Activated naive CD8-positive, alpha-beta T cell treated with anti-CD3 and anti-CD28 coated beads, Interleukin-2, amount 50 U/mL, for 24 hours (primary cell): ENCODE results near the gene NUP188.
"Not testable (repeated sequence)": the region's sequence is repeated elsewhere in the genome, so short reads cannot be mapped to it uniquely, and the experiment has no call there.

Experiments used
- ATAC-seq: fragments of 150-1000 bp; cut with Tn5 transposase; one replicate; pipeline ENCODE4 v1.10.0; 2021
- DNase-seq: peaks from one replicate; pipeline ENCODE4 v3.0.0; 2021
- H3K27ac Mint-ChIP-seq: one replicate; pipeline ENCODE4 v1.8.0; 2021; ENCODE audit warnings: mild to moderate bottlenecking, mixed read lengths
- H3K27me3 Mint-ChIP-seq: one replicate; pipeline ENCODE4 v1.8.0; 2021; ENCODE audit warnings: mixed read lengths
- H3K36me3 Mint-ChIP-seq: one replicate; pipeline ENCODE4 v1.8.0; 2021; ENCODE audit warnings: low read depth, mixed read lengths
- H3K4me1 Mint-ChIP-seq: one replicate; pipeline ENCODE4 v1.8.0; 2021; ENCODE audit warnings: mixed read lengths
- H3K4me3 Mint-ChIP-seq: one replicate; pipeline ENCODE4 v1.8.0; 2021; ENCODE audit warnings: mild to moderate bottlenecking, moderate library complexity, mixed read lengths
- H3K9me3 Mint-ChIP-seq: one replicate; pipeline ENCODE4 v1.8.0; 2021; ENCODE audit warnings: mixed read lengths

Gene NUP188

DNA sequence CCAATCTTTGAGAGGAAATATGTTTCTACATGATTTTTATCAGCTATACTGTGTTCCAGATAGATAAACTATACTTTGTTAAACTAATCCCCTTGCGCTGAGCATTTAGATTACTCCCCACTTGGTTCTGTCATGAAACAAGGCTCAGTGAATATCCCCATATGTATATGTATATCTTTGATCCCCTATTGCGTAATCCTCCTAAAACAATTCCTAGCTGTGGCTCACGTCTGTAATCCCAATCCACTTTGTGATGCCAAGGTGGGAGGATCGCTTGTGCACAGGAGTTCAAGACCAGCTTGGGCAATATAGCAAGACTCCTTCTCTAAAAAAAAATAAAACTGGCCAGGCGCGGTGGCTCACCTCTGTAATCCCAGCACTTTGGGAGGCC, 24.0 kb upstream of the NUP188 start:
- Mint-ChIP-seq H3K27me3 (no peaks in the 10 kb centered on the region), H3K27ac (no peak overlapping the region), H3K9me3 (no peaks in the 10 kb centered on the region), H3K4me3 (no peak overlapping the region), H3K4me1 (peaks cover 18% of the 10 kb centered on the region), H3K36me3 (no peaks in the 10 kb centered on the region)
- no peak for DNase-seq
- ATAC-seq: no peak

DNA sequence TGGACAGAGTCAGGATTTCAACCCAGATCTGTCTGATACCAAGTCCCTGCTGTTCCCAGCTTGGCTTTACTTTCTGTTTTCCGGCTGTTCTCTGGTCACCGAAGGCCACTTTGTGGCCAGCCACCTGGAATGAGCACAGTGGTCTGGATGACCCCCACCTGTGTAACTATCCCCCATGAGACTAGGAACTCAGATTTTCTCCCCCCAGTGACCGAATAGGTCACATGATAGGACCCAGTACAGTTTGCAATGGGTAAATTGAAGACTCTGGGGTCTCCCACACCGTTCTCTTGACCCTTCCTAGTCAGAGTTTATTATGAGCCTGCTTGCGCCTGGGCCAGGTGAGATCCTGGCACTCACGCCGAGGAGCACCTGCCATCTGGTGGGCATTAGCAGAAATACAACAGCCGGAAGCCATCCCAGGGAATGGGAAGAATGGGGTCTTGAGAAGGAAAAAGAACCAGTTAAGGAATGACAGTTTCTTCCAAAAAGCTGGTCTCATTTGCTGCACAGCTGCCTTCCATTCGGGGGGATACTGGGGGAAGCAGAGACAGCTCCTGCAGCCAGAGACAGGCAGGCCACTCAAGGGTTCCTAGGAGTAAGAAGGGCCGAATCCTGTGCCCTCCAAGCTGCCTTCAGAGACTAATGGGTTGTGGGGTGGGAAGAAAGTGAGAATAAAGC, 19.6 kb upstream of the NUP188 start:
- ATAC-seq (peak; percentile 65), DNase-seq (peak; percentile 52)
- no peaks in the 10 kb centered on the region for H3K27me3 Mint-ChIP-seq
- peaks cover 12% of the 10 kb centered on the region for H3K4me1 Mint-ChIP-seq
- H3K27ac Mint-ChIP-seq: no peak overlapping the region
- H3K4me3 Mint-ChIP-seq: no peak overlapping the region
- no peaks in the 10 kb centered on the region for H3K36me3 Mint-ChIP-seq
- no peaks in the 10 kb centered on the region for H3K9me3 Mint-ChIP-seq

DNA sequence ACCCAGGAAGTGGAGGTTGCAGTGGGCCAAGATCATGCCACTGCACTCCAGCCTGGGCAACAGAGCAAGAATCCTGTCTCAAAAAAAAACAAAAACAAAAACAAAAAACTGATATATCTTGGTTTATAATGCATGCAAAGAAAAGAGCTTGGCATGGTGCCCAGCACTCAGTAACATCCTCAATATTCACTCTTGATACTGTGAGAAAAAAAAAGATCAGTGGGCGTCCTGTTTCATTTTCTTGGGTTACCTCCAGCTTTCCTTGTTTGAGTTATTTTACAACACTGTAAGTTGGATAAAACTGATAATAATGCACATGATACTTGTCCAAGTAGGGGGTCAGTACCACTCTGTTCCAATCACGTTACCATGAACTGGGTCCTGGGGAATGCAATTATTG, 18.9 kb upstream of the NUP188 start:
- no peaks in the 10 kb centered on the region for H3K9me3 Mint-ChIP-seq
- H3K4me1 Mint-ChIP-seq: peaks cover 5% of the 10 kb centered on the region
- no peaks in the 10 kb centered on the region for H3K36me3 Mint-ChIP-seq
- ATAC-seq: no peak
- no peak for DNase-seq
- no peaks in the 10 kb centered on the region for H3K27me3 Mint-ChIP-seq
- H3K4me3 Mint-ChIP-seq: no peak overlapping the region
- H3K27ac Mint-ChIP-seq: no peak overlapping the region

DNA sequence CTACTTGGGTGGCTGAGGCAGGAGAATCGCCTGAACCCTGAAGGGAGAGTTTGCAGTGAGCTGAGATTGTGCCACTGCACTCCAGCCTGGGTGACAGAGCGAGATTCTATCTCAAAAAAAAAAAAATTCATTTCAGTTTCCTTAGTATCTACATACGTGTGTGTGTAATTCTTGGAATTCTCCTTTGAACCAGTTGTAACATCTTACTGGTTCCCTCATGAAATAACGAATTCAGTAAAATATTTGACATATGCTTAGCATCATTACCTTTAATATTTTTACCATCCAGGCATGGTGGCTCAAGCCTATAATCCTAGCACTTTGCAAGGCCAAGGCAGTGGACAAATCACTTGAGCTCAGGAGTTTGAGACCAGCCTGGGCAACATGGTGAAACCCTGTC, 17.9 kb upstream of the NUP188 start:
- no peak overlapping the region for H3K4me3 Mint-ChIP-seq
- H3K4me1 Mint-ChIP-seq: peaks cover 5% of the 10 kb centered on the region
- no peak overlapping the region for H3K27ac Mint-ChIP-seq
- no peak for ATAC-seq
- DNase-seq: no peak
- no peaks in the 10 kb centered on the region for H3K9me3 Mint-ChIP-seq
- H3K36me3 Mint-ChIP-seq: no peaks in the 10 kb centered on the region
- H3K27me3 Mint-ChIP-seq: no peaks in the 10 kb centered on the region

DNA sequence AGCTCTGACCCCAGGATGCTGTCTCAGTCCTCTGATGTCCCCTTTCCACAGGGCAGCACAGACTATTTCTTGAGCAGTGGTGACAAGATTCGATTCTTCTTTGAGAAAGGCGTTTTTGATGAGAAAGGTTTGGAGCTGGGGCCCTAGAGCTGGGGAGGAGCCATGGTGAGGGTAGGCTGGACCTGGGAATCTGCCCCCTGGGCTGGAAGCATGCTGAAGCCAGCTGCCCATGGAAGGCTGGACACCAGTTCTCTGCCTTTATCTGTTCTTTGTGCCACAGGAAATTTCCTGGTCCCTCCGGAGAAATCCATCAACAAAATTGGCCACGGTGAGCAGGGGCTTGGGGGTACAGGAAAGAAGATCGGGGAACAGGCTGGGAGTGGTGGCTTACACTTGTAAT, 13.8 kb upstream of the NUP188 start:
- H3K27me3 Mint-ChIP-seq: no peaks in the 10 kb centered on the region
- H3K9me3 Mint-ChIP-seq: no peaks in the 10 kb centered on the region
- H3K36me3 Mint-ChIP-seq: no peaks in the 10 kb centered on the region
- H3K4me3 Mint-ChIP-seq: no peak overlapping the region
- no peaks in the 10 kb centered on the region for H3K4me1 Mint-ChIP-seq
- DNase-seq: no peak
- no peak overlapping the region for H3K27ac Mint-ChIP-seq
- ATAC-seq: no peak

DNA sequence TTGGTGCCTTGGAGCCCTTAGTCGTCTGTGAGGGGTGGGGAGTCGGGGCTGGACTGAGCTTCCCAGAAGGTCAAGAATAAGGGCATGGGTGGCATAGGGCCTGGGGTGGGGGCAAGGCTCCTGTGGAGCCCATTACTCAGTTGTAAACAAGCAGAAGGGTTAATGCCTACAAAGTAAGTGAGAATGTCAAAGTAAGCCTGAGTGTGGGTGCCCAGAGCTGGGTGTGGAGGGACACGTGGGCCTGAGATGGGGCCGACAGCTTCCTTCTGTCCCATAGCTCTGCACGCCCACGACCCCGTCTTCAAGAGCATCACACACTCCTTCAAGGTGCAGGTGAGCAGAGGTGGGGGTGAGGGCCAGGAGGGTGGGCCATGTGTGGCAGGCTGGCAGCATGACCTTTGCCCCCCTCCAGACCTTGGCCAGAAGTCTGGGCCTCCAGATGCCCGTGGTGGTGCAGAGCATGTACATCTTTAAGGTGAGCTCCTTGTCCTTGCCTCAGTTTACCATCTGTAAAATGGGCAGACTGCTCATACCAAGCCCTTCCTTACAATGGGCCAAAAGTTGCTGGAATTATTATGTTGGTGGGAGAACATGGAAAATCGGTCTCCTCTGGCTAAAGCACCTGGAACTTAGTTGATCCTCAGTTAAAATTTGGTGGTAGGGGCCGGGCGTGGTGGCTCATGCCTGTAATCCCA, 11.2 kb upstream of the NUP188 start:
- no peaks in the 10 kb centered on the region for H3K36me3 Mint-ChIP-seq
- no peaks in the 10 kb centered on the region for H3K9me3 Mint-ChIP-seq
- H3K4me3 Mint-ChIP-seq: no peak overlapping the region
- H3K27ac Mint-ChIP-seq: no peak overlapping the region
- ATAC-seq (no peak), DNase-seq (no peak)
- H3K4me1 Mint-ChIP-seq: no peaks in the 10 kb centered on the region
- H3K27me3 Mint-ChIP-seq: no peaks in the 10 kb centered on the region

DNA sequence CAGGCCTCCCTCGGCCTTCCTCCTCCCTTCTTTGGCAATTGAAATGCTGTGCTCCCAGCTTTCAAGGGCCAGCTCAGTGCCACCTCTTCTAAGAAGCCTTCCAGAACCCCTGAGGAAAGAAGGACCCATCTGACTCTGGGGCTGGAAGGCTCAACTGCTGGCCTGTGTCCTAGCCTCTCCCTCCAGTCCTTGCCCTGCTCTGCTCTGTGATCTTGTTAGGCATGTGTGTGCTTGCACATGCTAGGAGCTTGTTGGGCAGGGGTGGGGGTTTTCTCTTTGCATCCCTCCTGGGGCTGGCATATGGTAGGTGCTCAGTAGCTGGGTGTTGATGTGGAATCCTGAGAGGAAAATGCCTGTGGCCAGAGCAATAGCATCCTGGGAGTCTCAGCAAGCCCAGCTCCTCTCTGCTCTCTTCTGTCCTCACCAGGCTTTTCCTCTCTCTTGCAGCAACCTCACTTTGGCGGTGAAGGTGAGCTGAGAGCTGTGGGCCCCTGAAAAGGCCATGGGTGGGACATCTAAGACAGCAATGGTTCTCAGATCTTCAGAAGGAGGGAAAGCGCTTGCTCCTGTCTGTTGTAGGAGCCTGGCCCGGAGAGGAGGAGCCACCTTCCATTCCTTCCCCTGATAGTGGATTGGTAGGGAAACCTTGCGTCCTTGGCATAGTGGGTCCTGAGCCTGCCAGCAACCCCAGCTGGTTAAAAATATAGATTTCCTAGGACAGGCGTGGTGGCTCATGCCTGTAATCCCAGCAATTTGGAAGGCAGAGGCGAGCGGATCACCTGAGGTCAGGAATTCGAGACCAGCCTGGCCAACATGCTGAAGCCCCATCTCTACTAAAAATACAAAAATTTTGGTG, 10.0 kb upstream of the NUP188 start:
- DNase-seq (no peak), ATAC-seq (no peak)
- H3K4me1 Mint-ChIP-seq: no peaks in the 10 kb centered on the region
- no peak overlapping the region for H3K4me3 Mint-ChIP-seq
- H3K27me3 Mint-ChIP-seq: no peaks in the 10 kb centered on the region
- H3K36me3 Mint-ChIP-seq: no peaks in the 10 kb centered on the region
- no peaks in the 10 kb centered on the region for H3K9me3 Mint-ChIP-seq
- no peak overlapping the region for H3K27ac Mint-ChIP-seq

DNA sequence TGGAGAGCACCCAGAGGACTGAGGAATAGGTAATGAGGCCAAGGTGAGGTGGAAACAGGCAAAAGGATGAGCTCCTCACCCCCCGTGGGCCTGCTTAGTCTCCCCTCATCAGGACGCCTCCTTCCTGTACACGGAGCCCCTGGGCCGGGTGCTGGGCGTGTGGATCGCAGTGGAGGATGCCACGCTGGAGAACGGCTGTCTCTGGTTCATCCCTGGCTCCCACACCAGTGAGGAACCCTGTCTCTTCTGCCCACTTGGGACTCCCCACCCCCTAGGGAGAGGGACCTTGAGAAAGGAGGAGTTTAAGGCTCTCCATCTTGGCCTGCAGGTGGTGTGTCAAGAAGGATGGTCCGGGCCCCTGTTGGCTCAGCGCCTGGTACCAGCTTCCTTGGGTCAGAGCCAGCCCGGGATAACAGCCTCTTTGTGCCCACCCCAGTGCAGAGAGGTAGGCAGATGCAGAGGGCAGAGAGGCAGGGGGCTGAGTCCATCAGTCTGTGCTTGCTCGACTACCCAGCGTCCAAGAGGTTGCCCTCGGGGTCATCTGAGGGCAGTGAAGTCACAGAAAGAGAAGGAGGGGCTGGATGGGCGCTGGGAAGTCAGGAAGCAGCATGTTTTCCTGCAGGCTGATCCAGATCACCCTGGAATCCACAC, 7.1 kb upstream of the NUP188 start:
- Mint-ChIP-seq H3K4me1 (no peaks in the 10 kb centered on the region), H3K36me3 (peaks cover under 1% of the 10 kb centered on the region), H3K9me3 (no peaks in the 10 kb centered on the region), H3K27me3 (no peaks in the 10 kb centered on the region), H3K27ac (no peak overlapping the region), H3K4me3 (no peak overlapping the region)
- ATAC-seq: no peak
- no peak for DNase-seq

DNA sequence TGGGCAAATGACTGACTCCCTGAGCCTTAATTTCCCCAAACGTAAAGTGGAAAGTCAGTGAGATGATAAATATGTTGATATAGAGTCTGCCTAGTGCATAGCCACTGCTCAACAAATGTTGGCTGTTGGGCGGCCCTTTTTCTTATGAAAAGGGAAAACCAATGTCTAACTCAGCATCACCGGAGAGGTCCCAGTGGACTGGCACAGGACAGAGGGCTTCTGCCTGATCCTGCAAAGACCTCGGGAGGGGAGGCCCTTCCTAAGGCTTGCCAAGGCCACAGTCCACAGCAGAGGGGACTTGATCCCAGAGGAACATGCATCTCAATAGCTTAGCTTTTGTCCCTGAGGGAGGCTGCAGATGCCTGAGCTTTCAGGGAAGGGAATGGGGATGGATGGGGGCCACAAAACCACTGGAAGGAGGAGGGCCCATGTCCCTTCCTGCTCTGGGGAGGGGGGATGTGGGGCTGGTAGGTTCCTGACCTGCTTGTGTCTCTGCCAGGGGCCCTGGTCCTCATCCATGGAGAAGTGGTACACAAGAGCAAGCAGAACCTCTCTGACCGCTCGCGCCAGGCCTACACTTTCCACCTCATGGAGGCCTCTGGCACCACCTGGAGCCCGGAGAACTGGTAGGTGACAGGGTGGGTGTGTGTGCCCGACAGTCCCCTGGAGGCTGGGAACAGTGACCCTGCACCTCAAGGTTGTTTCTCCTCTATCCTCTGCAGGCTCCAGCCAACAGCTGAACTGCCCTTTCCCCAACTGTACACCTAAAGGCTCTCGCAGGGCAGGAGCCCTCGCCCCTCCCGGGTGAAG, 6.3 kb upstream of the NUP188 start:
- H3K27ac Mint-ChIP-seq: no peak overlapping the region
- DNase-seq (no peak), ATAC-seq (no peak)
- no peaks in the 10 kb centered on the region for H3K9me3 Mint-ChIP-seq
- peaks cover 4% of the 10 kb centered on the region for H3K36me3 Mint-ChIP-seq
- no peak overlapping the region for H3K4me3 Mint-ChIP-seq
- H3K27me3 Mint-ChIP-seq: no peaks in the 10 kb centered on the region
- peaks cover 7% of the 10 kb centered on the region for H3K4me1 Mint-ChIP-seq

DNA sequence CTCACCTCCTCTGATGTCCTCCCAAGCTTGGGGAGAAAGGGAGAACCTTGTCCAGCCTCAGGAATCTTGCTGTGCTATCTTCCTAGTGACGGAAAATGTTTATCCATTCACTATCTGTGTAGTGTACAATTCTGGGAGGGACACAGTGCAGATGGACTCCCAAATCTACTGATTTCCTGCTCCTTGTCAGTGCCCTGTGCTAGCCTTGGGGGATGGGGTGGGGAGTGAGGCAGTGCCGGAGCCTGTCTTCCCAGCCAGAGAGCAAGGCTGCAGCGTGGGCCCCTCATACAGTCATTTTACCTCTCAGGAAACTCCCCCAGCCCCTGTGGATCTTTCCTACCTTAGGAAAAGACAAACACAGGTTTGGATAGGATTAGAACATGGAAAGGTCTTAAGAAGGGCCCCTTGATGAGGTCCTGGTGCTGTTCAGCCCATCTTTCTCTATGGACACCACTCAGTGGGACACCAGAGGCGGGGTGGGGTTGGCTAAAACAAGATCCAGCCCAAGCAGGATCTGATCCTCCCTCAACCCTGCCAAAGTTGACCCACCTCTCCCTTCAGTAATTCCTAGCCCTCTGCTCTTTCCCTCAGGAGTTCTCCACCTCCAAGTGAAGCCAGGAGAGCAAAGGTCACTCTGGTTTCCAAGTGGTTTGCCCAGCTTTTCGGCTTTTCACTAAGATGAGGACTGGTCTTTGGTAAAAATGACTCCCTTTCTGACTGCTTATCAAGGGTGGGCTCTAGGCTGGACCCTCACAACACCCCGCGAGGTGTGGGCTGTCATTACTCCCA, 3.5 kb upstream of the NUP188 start:
- H3K27ac Mint-ChIP-seq: no peak overlapping the region
- no peak for ATAC-seq
- no peak for DNase-seq
- H3K9me3 Mint-ChIP-seq: no peaks in the 10 kb centered on the region
- H3K36me3 Mint-ChIP-seq: peaks cover 8% of the 10 kb centered on the region
- H3K27me3 Mint-ChIP-seq: no peaks in the 10 kb centered on the region
- H3K4me3 Mint-ChIP-seq: no peak overlapping the region
- H3K4me1 Mint-ChIP-seq: peaks cover 25% of the 10 kb centered on the region

DNA sequence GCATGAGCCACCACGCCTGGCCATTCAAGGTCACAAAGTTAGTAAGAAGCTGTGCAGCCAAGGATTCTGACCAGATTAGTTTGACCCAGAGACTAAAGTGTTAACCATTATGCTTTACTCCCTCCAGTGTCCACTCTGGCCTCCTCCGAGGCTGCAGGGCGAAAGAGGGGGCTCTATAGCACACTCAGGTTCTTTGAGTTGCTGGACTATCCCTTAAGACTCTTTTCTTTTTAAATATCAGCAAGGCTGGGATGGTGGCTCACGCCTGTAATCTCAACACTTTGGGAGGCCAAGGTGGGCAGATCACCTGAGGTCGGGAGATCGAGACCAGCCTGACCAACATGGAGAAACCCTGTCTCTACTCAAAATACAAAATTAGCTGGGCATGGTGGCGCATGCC, 2.5 kb upstream of the NUP188 start:
- H3K9me3 Mint-ChIP-seq, H3K4me3 Mint-ChIP-seq, DNase-seq, H3K27ac Mint-ChIP-seq, H3K27me3 Mint-ChIP-seq, ATAC-seq: not testable (repeated sequence)
- Mint-ChIP-seq H3K4me1 (peaks cover 33% of the 10 kb centered on the region), H3K36me3 (peaks cover 12% of the 10 kb centered on the region)

DNA sequence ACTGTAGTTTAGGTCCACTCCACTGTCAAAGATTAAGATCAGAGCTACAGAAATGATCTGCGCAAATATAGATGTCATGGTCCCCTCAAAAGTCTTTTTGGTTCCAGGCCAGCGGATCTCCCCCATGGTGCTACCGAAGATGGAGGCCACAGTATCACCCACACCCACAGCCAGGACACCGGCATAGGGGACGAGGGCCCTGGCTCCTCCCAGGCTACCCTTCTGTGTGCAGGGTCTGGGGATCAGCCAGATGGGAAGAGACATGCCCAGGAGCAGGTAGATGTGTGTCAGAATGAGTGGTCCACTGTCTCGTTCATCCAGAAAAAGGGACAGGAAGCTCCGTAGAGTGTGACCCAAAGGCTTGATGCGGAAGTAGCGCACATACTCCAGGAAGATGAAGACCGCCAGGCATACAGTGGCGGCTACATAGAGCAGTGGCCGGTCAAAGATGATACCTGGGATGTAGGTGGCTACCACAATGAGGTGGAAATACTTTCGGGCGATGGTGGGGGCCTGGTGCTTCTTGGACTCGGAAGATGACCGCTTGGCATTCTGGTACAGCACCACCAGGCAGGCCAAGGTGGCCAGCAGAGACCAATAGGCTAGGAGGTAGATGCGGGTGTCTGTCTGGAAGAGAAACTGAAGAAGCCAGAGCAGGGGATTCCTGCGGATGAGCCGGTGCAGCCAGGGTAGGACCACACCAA, 1.5 kb upstream of the NUP188 start:
- no peak for ATAC-seq
- no peaks in the 10 kb centered on the region for H3K9me3 Mint-ChIP-seq
- H3K4me3 Mint-ChIP-seq: peak overlapping the region; percentile 83
- no peak for DNase-seq
- H3K27me3 Mint-ChIP-seq: no peaks in the 10 kb centered on the region
- peaks cover 16% of the 10 kb centered on the region for H3K36me3 Mint-ChIP-seq
- H3K4me1 Mint-ChIP-seq: peaks cover 39% of the 10 kb centered on the region
- peak overlapping the region; percentile 98 for H3K27ac Mint-ChIP-seq
